Activated CD8-positive, alpha-beta memory T cell treated with anti-CD3 and anti-CD28 coated beads, Interleukin-2, amount 10 ng/mL, durations not matched to agents 7 days and 5 days (primary cell): Measurements from ENCODE around the gene CAMK2G. TPM values are rescaled to one million over a fixed set of nuclear protein-coding genes. Genes with fewer than 3 reads are reported as not detected.

Experiments used
- ATAC-seq: fragments of 150-1000 bp; cut with Tn5 transposase; one replicate; pipeline ENCODE4 v1.10.0; 2021; ENCODE audit warnings: moderate library complexity
- CTCF ChIA-PET: fragments of 350-600 bp; sonication (Branson Sonifier 250); formaldehyde crosslinking; loops from one replicate; lab custom pipeline; 2021; ENCODE audit warnings: antibody characterized with exemption; lab: Charles Lee
- DNase-seq: peaks from one replicate; pipeline ENCODE4 v3.0.0-alpha.2; 2020
- H3K27ac Mint-ChIP-seq: one replicate; pipeline ENCODE4 v1.8.0; 2021; ENCODE audit warnings: mild to moderate bottlenecking, mixed read lengths
- H3K27me3 Mint-ChIP-seq: one replicate; pipeline ENCODE4 v1.8.0; 2021; ENCODE audit warnings: mixed read lengths
- H3K36me3 Mint-ChIP-seq: one replicate; pipeline ENCODE4 v1.8.0; 2021; ENCODE audit warnings: mild to moderate bottlenecking, mixed read lengths
- H3K4me1 Mint-ChIP-seq: one replicate; pipeline ENCODE4 v1.8.0; 2021; ENCODE audit warnings: mixed read lengths
- H3K4me3 Mint-ChIP-seq: one replicate; pipeline ENCODE4 v1.8.0; 2021; ENCODE audit warnings: mild to moderate bottlenecking, moderate library complexity, mixed read lengths
- H3K9me3 Mint-ChIP-seq: one replicate; pipeline ENCODE4 v1.8.0; 2022; ENCODE audit warnings: low read depth, mixed read lengths
- total RNA-seq, 2 experiments: library from RNA; stranded (reverse); gene quantifications; one replicate each; pipeline ENCODE4 v1.2.3, GENCODE V29; 2021

CAMK2G gene
- total RNA-seq, 2 experiments from 2014 or later, result 30.8 to 49.2 TPM

DNA sequence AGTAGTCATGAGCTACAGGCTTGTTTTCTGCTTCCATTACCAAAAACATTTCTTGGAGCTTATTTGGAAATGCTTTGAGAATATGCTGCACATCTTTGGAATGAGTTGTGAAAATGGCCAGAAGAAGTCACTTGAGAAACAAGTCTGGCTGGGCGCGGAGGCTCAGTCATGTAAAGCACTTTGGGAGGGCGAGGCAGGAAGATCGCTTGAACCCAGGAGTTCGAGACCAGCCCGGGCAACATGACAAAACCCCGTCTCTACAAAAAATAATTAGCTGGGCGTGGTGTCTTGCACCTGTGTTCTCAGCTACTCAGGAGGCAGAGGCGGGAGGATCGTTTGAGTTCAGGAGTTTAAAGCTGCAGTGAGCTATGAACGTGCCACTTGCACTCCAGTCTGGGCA is 93.4 kb downstream of the CAMK2G start:
- H3K9me3 Mint-ChIP-seq, result no peaks in the 10 kb centered on the region
- no peak for ATAC-seq
- CTCF ChIA-PET, result interaction anchor here (1.7 to 4.6 kb wide), 4 partner anchors 9 to 137 kb away, joined by 4 to 39 read pairs (median 10); a partner anchor contains a TSS
- H3K36me3 Mint-ChIP-seq, result peaks cover 19% of the 10 kb centered on the region
- no peak for DNase-seq
- peak overlapping the region; percentile 97 for H3K27ac Mint-ChIP-seq
- H3K27me3 Mint-ChIP-seq, result no peaks in the 10 kb centered on the region
- H3K4me1 Mint-ChIP-seq, result peaks cover 46% of the 10 kb centered on the region
- H3K4me3 Mint-ChIP-seq, result peak overlapping the region; percentile 87

DNA sequence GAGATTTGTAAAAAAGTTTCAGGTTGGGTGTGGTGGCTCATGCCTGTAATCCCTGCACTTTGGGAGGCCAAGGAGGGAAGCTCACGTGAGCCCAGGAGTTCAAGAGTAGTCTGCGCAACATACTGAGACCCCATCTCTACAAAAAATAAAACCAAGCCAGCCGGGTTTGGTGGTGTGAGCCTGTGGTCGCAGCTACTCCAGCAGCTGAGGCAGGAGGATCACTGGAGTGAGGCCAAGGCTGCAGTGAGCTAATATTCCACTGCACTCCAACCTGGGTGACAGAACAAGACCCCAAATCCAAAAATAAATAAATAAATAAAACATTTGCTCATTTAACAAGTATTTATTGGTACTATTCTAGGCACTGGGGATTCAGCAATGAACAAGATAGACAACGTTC is 94.1 kb downstream of the CAMK2G start:
- Mint-ChIP-seq H3K4me1 (peaks cover 53% of the 10 kb centered on the region), H3K27me3 (no peaks in the 10 kb centered on the region), H3K4me3 (peak overlapping the region; percentile 87), H3K27ac (peak overlapping the region; percentile 97), H3K36me3 (peaks cover 25% of the 10 kb centered on the region), H3K9me3 (no peaks in the 10 kb centered on the region)
- CTCF ChIA-PET, result interaction anchor here (0.8 to 4.6 kb wide), 4 partner anchors 8 to 99 kb away, joined by 3 to 39 read pairs (median 10); a partner anchor contains a TSS
- no peak for ATAC-seq
- DNase-seq, result no peak

DNA sequence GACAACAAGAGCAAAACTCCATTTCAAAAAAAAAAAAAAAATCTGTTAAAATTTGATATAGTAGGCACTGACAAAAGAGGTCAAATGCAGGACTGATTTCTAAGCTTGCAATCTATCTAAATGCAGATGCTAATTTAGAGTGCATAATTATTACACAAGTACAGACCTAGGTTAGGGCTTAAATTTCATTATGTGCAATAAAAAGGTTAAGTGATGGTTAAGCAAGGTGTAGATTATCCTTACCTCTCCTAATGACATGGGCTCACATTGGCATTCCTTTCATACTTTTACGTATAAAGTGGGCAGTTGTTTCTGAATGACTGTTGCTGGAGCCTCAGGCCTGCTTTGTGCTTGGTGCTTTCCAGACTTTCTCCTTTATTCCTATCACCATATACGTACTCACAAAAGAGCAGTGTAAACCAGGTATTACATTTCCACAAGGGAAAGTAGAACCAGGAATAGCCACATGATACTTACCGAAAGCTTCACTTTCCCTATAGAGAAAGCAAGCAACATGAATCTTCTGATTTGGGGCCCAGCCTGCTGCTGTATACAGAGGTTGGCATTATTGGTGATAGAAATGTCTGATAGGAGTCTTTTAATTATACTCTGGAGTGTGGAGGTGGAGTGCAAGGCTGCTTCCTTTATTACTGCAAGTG is 94.7 kb downstream of the CAMK2G start:
- Mint-ChIP-seq H3K9me3 (no peaks in the 10 kb centered on the region), H3K4me1 (peaks cover 52% of the 10 kb centered on the region), H3K27ac (peak overlapping the region; percentile 73), H3K36me3 (peaks cover 30% of the 10 kb centered on the region), H3K27me3 (no peaks in the 10 kb centered on the region), H3K4me3 (peak overlapping the region; percentile 33)
- ATAC-seq (no peak), DNase-seq (no peak)
- CTCF ChIA-PET, result interaction anchor here (0.8 to 2.9 kb wide), 4 partner anchors 9 to 213 kb away, joined by 3 to 10 read pairs (median 6); no protein-coding TSS in a partner anchor

DNA sequence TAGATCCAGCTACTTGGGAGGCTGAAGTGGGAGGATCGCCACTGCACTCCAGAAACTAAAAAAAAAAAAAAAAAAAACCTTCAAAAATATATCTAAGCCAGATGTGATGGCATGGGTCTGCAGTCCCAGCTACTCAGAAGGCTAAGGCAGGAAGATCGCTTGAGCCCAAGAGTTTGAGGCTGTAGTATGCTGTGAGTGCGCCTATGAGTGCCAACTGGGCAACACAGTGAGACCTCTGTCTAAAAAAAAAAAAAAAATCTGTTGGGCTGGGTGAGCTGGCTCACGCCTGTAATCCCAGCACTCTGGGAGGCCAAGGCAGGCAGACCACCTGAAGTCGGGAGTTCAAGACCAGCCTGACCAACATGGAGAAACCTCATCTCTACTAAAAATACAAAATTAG is 95.3 kb downstream of the CAMK2G start:
- ATAC-seq (no peak), DNase-seq (no peak)
- Mint-ChIP-seq H3K9me3 (no peaks in the 10 kb centered on the region), H3K27me3 (no peaks in the 10 kb centered on the region), H3K27ac (no peak overlapping the region), H3K36me3 (peaks cover 36% of the 10 kb centered on the region), H3K4me3 (no peak overlapping the region), H3K4me1 (peaks cover 51% of the 10 kb centered on the region)
- CTCF ChIA-PET, result interaction anchor here (1.1 to 2.9 kb wide), 4 partner anchors 9 to 214 kb away, joined by 3 to 10 read pairs (median 6); no protein-coding TSS in a partner anchor

DNA sequence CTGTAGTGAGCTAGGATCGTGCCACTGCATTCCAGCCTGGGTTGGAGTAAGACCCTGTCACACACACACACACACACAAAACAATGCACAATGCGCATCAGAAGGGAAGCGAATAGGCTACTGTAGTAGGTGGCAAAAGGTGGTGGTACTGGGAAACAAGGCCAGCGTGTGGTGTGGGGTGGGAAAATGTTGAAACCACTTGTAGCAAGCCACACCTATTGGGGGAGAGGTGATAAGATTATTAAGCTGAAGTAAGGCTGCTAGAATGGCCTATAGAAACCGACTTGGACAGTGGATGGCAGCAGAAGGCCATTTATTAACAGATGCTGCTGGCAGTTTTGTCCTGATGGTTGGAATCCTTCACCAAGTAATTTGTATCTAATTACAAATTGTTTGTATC is 99.7 kb downstream of the CAMK2G start:
- Mint-ChIP-seq H3K4me3 (peak overlapping the region; percentile 94), H3K36me3 (peaks cover 62% of the 10 kb centered on the region), H3K27ac (peak overlapping the region; percentile 50), H3K27me3 (no peaks in the 10 kb centered on the region), H3K9me3 (no peaks in the 10 kb centered on the region), H3K4me1 (peaks cover 39% of the 10 kb centered on the region)
- CTCF ChIA-PET, result interaction anchor here (1.2 to 5.1 kb wide), 4 partner anchors 8 to 105 kb away, joined by 4 to 39 read pairs (median 8); partner anchors contain the start of genes CHCHD1 and ZSWIM8
- ATAC-seq (no peak), DNase-seq (peak; percentile 61)

DNA sequence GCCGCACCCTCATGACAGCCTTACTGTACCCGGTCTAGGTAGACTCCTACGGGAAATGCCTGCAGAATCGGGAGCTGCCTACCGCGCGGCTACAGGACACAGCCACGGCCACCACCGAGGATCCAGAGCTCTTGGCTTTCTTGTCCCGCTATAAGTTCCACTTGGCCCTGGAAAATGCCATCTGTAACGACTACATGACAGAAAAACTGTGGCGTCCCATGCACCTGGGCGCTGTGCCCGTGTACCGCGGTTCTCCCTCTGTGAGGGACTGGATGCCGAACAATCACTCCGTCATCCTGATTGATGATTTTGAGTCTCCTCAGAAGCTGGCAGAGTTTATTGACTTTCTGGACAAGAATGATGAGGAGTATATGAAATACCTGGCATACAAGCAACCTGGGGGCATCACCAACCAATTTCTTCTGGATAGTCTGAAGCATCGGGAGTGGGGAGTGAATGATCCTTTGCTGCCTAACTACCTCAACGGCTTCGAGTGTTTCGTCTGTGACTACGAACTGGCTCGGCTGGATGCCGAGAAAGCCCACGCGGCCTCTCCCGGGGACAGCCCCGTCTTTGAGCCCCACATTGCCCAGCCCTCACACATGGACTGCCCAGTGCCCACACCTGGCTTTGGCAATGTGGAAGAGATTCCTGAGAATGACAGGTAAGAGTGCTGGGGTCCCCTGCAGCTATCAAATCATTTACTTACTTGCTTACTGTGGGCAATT is 101.0 kb downstream of the CAMK2G start:
- H3K9me3 Mint-ChIP-seq, result no peaks in the 10 kb centered on the region
- DNase-seq (no peak), ATAC-seq (peak; percentile 3)
- CTCF ChIA-PET, result interaction anchor here (0.8 to 5.1 kb wide), 12 partner anchors 9 to 183 kb away, joined by 3 to 39 read pairs (median 4); partner anchors contain the start of genes CHCHD1 and SEC24C
- no peaks in the 10 kb centered on the region for H3K27me3 Mint-ChIP-seq
- H3K36me3 Mint-ChIP-seq, result peaks cover 67% of the 10 kb centered on the region
- H3K4me1 Mint-ChIP-seq, result peaks cover 44% of the 10 kb centered on the region
- H3K27ac Mint-ChIP-seq, result peak overlapping the region; percentile 92
- H3K4me3 Mint-ChIP-seq, result peak overlapping the region; percentile 94

DNA sequence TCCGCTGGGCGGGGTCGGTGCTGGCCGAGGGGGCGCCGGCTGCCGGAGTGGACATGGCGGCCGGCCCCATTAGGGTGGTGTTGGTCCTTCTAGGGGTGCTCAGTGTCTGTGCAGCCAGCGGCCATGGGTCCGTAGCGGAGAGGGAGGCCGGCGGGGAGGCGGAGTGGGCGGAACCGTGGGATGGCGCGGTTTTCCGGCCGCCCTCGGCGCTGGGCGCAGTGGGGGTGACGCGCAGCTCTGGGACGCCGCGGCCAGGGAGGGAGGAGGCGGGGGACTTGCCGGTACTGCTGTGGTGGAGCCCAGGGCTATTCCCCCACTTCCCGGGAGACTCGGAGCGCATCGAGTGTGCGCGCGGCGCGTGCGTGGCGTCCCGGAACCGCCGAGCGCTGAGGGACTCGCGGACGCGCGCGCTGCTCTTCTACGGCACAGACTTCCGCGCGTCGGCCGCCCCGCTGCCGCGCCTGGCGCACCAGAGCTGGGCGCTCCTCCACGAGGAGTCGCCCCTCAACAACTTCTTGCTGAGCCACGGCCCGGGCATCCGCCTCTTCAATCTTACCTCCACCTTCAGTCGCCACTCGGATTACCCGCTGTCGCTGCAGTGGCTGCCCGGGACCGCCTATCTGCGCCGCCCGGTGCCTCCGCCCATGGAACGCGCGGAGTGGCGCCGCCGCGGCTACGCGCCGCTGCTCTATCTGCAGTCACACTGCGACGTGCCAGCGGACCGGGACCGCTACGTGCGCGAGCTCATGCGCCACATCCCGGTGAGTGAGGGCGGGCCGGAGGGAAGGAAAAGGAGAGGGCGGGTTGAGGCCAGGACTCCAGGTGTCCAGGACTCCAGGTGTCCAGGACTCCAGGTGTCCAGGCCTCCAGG is 101.8 kb downstream of the CAMK2G start:
- H3K36me3 Mint-ChIP-seq, result peaks cover 70% of the 10 kb centered on the region

DNA sequence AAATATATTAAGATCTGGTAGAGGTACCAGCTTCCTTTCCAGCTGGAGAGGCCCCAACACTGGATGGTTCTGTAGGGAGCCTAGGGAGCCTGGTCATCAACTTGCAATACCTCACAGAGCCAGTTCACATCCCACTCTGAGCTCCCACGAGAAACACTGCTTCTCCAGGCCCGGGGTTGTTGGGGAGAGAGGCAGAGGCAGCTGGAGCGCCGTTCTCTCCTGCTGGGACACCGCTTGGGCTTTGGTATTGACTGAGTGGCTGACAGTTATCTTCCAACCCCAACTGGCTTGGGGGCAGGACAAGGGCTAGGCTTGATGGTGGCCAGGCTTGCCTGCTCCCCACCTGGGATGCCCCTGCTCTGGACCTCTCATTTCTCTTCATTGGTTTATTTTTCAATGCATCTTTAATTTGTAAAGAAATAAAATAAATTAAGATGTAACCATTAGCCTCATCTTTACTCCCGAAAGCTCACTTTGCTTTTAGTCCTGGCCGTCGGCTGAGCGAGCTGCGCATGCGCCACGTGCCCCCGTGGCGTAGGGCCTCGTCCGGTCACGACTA is 102.6 kb downstream of the CAMK2G start:
- ATAC-seq (peak; percentile 9), DNase-seq (peak; percentile 87)
- Mint-ChIP-seq H3K4me1 (peaks cover 40% of the 10 kb centered on the region), H3K4me3 (peak overlapping the region; percentile 94), H3K36me3 (peaks cover 67% of the 10 kb centered on the region), H3K9me3 (no peaks in the 10 kb centered on the region), H3K27me3 (no peaks in the 10 kb centered on the region), H3K27ac (peak overlapping the region; percentile 92)
- CTCF ChIA-PET, result interaction anchor here (0.8 to 5.1 kb wide), 12 partner anchors 10 to 127 kb away, joined by 3 to 39 read pairs (median 4); partner anchors contain the start of genes CHCHD1 and SEC24C

More for the DNA sequence above, 101.8 kb downstream of the CAMK2G start:
- ATAC-seq (peak; percentile 74), DNase-seq (peak; percentile 89)
- no peaks in the 10 kb centered on the region for H3K27me3 Mint-ChIP-seq
- peak overlapping the region; percentile 92 for H3K27ac Mint-ChIP-seq
- CTCF ChIA-PET, result interaction anchor here (0.8 to 5.1 kb wide), 15 partner anchors 10 to 184 kb away, joined by 3 to 39 read pairs (median 3); partner anchors contain the start of genes CHCHD1 and SEC24C
- H3K4me1 Mint-ChIP-seq, result peaks cover 46% of the 10 kb centered on the region
- peak overlapping the region; percentile 94 for H3K4me3 Mint-ChIP-seq
- no peaks in the 10 kb centered on the region for H3K9me3 Mint-ChIP-seq

DNA sequence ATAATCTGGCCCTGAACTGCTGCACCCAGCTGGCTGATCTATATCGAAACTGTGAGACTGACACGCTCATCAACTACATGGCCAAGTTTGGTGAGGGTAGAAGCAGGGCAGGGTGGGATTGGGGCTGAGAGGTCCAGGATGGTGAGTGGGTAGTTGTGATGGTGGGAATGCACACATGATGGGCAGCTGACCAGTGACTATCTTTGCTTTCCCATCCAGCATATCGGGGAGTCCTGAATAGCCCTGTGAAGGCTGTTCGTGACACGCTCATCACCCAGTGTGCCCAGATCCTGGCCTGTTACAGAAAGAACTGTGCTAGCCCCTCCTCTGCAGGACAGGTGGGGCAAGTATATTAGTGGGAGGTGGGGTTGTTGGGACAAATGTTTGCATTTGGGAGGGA is 105.0 kb downstream of the CAMK2G start:
- no peaks in the 10 kb centered on the region for H3K9me3 Mint-ChIP-seq
- H3K4me1 Mint-ChIP-seq, result peaks cover 28% of the 10 kb centered on the region
- H3K27me3 Mint-ChIP-seq, result no peaks in the 10 kb centered on the region
- H3K27ac Mint-ChIP-seq, result no peak overlapping the region
- CTCF ChIA-PET, result interaction anchor here (1.2 to 2.9 kb wide), 6 partner anchors 10 to 144 kb away, joined by 3 to 15 read pairs (median 4); no protein-coding TSS in a partner anchor
- ATAC-seq (no peak), DNase-seq (no peak)
- no peak overlapping the region for H3K4me3 Mint-ChIP-seq
- H3K36me3 Mint-ChIP-seq, result peaks cover 71% of the 10 kb centered on the region

DNA sequence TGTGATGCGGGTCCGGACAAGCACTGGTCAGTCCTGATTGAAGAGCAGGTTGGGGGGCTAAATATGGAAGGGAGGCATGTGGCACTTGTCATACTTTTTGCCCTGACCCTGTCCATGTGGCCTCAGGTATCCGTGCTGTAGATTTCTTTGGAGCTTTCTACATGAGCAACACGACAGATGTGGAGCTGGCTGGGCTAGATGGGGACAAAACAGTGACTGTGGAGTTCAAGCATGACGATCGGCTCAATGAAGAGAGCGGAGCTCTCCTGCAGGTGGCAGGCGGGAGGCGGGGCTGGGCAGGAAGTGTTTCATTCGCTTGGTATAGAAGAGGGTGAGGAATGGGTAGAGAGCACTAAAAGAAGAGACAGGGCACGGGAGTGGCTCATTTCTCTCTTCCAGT is 105.5 kb downstream of the CAMK2G start:
- CTCF ChIA-PET, result interaction anchor here (0.8 to 2.9 kb wide), 5 partner anchors 10 to 144 kb away, joined by 3 to 15 read pairs (median 3); no protein-coding TSS in a partner anchor
- peaks cover 27% of the 10 kb centered on the region for H3K4me1 Mint-ChIP-seq
- peak overlapping the region; percentile 77 for H3K27ac Mint-ChIP-seq
- H3K36me3 Mint-ChIP-seq, result peaks cover 70% of the 10 kb centered on the region
- no peaks in the 10 kb centered on the region for H3K27me3 Mint-ChIP-seq
- H3K9me3 Mint-ChIP-seq, result no peaks in the 10 kb centered on the region
- ATAC-seq (no peak), DNase-seq (peak; percentile 68)
- H3K4me3 Mint-ChIP-seq, result no peak overlapping the region

DNA sequence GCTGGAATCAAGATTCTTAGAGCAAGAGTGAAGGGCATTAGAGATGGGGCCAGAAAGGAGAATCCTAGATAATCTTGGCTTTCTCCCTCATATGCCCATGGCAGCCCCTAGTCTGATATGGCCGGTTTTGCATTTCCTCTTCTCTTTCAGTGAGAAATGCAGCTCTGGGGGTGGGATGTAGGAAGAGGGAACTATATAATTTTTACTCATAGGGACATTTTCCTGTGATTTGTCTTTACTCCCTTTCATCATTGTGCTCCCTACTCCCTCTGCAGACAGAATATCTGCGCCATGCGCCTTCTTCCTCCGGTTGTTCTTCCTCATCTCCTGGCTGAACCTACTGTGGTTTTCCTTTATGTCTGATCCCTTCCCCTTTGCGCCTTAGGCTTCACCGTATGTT is 109.3 kb downstream of the CAMK2G start:
- CTCF ChIA-PET, result interaction anchor here (2.1 kb wide), 1 partner anchor 21 kb away, joined by 4 read pairs; the partner anchor contains the start of gene ZSWIM8
- H3K27me3 Mint-ChIP-seq, result no peaks in the 10 kb centered on the region
- no peak overlapping the region for H3K27ac Mint-ChIP-seq
- no peaks in the 10 kb centered on the region for H3K9me3 Mint-ChIP-seq
- ATAC-seq, result no peak
- peaks cover 47% of the 10 kb centered on the region for H3K4me1 Mint-ChIP-seq
- H3K36me3 Mint-ChIP-seq, result peaks cover 74% of the 10 kb centered on the region
- no peak for DNase-seq
- H3K4me3 Mint-ChIP-seq, result no peak overlapping the region

DNA sequence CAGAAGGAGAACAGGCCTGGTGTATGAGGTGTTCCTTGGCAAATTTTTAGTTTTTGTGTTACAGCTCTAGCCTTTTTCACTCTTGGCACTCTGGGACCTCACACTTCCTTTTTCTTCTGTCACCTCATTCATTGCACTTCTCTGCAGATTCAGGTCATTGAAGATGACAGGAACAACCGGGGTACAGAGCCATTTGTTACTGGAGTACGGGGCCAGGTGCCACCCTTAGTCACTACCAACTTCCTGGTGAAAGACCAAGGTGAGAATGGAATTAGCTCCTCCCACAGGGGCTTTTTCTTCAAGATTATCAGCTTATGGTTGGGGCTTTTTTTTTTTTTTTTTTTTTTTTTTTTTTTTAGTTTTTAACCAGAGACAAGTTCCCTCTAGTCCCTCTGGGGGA is 111.0 kb downstream of the CAMK2G start:
- H3K4me1 Mint-ChIP-seq, result peaks cover 56% of the 10 kb centered on the region
- H3K36me3 Mint-ChIP-seq, result peaks cover 68% of the 10 kb centered on the region
- H3K9me3 Mint-ChIP-seq, result no peaks in the 10 kb centered on the region
- DNase-seq (no peak), ATAC-seq (no peak)
- no peaks in the 10 kb centered on the region for H3K27me3 Mint-ChIP-seq
- CTCF ChIA-PET, result interaction anchor here (1.3 to 2.8 kb wide), 2 partner anchors 10 to 20 kb away, joined by 3 to 12 read pairs; a partner anchor contains a TSS
- peak overlapping the region; percentile 71 for H3K27ac Mint-ChIP-seq
- no peak overlapping the region for H3K4me3 Mint-ChIP-seq
